Superior temporal gyrus (tissue), 1 donor: ENCODE data around the gene PRRG3.
"Not testable (repeated sequence)": the region's sequence is repeated elsewhere in the genome, so short reads cannot be mapped to it uniquely, and the experiment has no call there.

ENCODE experiments used
- DNase-seq: peaks from one replicate; pipeline ENCODE4 v3.0.0-alpha.2; 2016; ENCODE audit errors: extremely low spot score

The PRRG3 gene

DNA sequence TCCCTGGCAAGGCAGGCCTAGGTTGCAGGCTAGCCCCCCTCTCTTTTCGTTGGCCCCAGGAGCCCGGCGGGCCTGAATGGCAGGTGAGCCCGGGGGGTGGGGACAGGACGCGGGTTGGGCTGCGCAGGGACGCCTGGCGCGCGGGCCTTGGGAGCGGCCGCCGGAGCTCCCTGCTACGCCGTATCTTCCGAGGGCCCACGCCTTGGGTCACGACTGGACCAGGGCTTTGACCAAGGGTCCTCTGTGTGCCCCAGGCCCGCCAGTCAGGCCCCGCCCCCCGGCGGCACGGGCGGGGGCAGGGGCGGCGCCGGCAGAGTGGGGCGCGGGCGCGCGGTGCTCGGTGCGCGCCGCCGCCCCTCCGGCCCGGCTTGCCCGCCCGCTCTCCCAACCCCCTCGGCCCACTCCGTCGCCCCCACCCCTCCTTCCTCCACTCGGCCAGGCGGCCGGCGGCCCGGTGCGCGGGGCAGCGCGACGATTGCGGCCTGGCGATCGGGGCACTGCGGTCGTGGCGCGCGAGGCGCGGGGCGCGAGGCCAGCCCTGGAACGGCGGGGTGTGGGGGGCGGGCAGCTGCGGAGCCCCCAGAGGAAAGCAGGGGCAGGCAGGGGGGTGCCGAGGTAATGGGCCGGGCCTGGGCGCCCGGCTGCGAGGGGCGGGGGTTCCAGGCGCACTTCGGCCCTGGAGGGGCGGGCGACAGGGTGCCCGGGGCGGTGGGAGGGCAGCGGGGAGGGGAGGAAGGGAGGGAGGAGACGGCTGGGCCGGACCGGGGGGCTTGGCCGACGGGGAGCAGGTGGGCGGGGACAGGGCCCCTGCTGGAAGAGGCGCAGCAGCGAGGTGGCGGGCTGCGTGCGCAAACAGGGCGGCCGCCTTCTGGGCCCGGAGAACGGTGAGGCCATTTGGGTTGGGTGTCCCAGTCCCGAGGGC lies at the start of gene PRRG3:
Gene PRRG3 (plus strand): TSS at position 798 of the 922 bp plus-strand sequence. CDS start 3,357 bp downstream, outside the sequence.
- no peak for DNase-seq

DNA sequence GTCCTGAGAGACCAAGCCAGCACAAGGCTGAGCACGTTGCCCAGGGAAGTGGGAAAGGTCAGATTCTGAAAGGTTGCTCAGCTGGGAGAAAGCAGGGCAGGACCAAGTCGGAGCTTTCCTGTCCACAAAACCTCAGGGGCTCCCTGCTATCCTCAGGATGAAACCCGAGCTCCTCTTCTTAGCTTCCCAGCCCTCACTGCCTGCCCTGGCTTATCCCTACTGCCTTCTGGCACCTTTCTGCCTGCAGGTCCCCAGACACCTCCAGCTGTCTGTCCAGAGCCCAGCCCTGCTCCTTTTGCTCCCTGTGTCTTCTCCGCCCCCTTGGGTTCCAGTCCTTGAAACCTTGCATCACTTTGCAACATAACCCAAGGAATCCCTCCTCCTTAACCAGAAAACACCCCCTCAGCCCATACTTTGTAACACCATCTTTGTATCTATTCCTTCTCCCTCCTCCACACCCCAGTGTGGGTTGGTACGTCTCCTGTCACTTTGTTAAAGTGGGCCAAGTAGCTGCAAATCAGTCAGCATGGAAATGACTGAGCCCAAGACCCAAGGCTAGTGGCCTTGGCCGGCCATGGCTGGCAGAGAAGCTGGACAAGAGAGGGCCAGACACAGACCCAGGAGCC lies 20.0 kb upstream of the PRRG3 start:
- DNase-seq, result no peak

DNA sequence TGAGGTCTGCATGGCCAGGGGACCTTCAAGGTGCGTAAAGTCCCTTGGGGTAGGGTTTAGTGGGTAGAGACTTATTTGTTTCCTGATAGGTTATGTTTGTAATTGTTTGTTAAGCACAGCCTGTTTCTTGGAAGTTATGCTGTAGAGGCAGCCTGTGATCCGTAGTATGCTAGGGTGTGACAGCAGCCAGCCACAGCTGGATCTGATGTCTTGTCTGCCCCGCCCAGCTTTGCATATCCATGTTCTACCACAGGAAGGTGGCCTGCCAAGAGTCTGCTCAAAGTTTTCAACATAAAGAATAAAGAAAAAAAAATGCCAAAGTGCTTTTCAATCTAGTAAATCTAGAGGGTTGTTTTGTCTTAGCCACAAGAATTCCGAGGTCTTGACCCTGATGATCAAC lies 19.1 kb upstream of the PRRG3 start:
- DNase-seq, result no peak

DNA sequence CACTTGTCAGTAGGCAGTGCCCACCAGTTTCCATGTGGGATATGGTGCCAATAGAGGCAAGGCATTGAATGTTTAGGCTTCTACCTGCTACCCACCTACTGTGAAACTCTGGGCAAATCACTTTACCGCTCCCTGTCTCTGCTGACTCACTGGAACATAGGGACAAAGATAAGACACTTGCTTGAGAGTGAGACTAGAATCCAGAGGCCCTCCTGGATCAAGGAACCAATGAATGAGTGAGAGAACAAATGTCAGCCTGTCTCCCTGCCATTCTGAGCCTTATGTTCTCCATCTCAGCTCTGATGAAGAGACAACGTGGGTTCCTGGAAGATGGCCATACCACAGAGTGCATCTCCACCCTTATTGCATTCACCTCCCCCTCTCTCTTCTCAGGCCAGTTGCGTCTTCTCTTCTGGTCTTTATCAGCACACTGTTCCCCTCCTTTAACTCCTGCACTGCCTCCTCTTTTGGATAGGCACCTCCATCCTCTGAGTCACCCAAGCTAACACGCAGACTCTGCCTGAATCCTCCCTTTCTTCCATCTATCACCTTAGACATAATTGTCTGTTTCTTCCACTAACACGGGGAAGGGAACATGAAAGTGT lies 15.4 kb upstream of the PRRG3 start:
- DNase-seq, result no peak

GRCh38 chrX:151680805-151681204 lies 14.5 kb upstream of the PRRG3 start:
- DNase-seq, result peak; percentile 50

- no peak for DNase-seq
These were observed 7.6 kb upstream of the PRRG3 start for GRCh38 chrX:151687635-151688034.

DNA sequence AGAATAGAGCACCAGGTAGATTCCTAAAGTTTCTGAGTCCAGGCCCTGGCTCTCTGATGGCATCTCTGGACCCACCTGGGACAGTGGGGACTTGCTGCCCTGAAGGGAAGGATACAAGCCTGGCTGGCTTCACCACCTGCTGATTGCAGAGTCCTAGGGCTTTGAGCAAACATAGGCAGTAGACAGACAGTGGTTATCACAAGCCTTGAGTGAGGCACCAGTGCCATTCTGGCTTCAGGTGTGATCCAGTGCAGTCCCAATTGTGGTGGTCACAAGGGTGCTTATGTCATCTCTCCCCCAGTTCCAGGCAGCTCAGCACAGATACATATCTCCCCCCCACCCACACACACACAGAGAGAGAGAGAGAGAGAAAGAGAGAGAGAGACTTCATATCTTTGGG lies 6.6 kb upstream of the PRRG3 start:
- DNase-seq, result no peak

DNA sequence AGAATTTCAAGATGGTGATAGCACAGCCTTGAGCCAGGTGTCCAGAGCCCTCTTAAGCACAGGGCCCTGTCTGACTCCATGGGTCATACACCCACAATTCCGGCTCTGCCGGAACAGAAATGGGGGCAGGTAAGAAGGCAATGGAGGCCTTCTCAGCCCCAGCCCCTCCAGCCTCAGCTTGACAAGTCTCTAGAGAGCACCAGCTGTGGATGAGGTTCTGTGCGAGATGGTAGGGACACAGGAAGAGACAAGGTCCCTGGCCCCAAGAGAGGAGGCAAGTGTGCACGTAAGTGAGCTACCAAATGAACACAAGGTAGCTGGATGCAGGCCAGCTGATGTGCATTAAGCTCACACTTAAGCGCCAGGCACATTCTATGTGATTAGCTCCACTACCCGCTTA lies 2.4 kb upstream of the PRRG3 start:
- DNase-seq, result no peak

- no peak for DNase-seq
These were observed 1.1 kb upstream of the PRRG3 start for GRCh38 chrX:151694121-151694520.

- DNase-seq, result no peak
These were observed 504 bp downstream of the PRRG3 start for GRCh38 chrX:151695583-151696340.

GRCh38 chrX:151697082-151697481 lies 1.8 kb downstream of the PRRG3 start:
- not testable (repeated sequence) for DNase-seq

GRCh38 chrX:151697522-151697921 lies 2.3 kb downstream of the PRRG3 start:
- no peak for DNase-seq

DNA sequence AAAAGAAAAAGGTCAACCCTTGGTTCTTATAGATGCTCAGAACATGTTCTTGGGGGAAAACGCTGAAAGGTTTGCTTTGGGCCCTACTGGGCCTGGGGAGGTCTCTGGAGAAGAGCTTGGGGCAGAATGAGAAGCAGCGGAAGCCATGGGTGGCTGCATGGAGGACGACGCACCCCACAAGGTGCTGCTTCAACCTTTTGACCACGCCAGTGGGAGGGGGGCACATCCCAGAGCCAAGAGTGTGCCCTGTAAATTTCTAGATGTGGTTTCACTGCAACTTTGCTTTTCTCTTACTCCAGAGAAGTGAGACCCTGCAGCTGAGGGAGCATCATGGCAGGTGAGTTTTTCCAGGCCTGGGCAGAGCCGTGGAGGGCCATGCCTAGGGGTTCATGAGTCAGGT lies 3.2 kb downstream of the PRRG3 start:
- no peak for DNase-seq

GRCh38 chrX:151699746-151700145 lies 4.5 kb downstream of the PRRG3 start:
- DNase-seq, result no peak

DNA sequence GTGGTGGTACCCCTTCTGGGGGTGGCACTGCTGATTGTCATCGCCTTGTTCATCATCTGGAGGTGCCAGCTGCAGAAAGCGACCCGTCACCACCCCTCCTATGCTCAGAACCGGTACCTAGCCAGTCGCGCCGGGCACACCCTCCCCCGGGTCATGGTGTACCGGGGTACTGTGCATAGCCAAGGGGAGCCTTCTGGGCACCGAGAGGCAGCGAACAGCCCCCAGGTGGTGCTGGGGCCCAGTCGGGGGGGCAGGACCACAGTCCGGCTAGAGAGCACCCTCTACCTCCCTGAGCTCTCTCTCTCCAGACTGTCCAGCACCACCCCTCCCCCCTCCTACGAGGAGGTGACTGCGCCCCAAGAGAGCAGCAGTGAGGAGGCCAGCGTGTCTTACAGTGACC lies 5.3 kb downstream of the PRRG3 start:
- no peak for DNase-seq

GRCh38 chrX:151701071-151701470 lies 5.8 kb downstream of the PRRG3 start:
- no peak for DNase-seq

GRCh38 chrX:151701531-151701930 lies 6.3 kb downstream of the PRRG3 start:
- DNase-seq, result no peak

- DNase-seq, result no peak
These were observed 6.9 kb downstream of the PRRG3 start for GRCh38 chrX:151702026-151702714.

DNA sequence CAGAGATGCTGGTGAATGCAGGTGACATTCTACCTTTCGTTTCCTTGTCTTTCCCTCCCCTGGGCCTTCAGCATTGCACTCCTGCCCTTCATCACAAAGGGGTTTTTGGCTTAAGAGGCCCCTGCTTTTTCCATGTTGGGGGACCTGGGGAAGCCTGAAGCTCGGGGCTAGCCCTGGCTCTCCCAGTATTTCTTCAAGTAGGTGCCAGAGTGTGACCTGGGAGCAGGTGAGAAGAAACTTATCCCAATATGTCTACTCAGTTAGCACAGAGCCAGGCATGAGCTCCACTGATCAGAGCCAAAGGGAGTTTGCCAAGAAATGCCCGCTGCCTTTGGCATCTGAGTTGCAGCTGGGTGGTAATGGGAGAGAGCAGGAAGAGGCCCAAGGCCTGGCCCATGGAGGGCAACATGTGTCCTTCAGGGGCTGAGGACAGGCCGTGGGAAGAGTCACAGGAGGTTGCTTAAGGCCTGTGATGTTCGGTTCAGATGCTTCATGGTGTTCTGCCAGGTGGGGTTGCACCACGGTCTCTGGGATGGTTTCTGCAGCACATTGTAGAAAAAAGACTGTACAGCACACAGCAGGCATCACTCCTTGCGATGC lies 7.6 kb downstream of the PRRG3 start:
- no peak for DNase-seq

DNA sequence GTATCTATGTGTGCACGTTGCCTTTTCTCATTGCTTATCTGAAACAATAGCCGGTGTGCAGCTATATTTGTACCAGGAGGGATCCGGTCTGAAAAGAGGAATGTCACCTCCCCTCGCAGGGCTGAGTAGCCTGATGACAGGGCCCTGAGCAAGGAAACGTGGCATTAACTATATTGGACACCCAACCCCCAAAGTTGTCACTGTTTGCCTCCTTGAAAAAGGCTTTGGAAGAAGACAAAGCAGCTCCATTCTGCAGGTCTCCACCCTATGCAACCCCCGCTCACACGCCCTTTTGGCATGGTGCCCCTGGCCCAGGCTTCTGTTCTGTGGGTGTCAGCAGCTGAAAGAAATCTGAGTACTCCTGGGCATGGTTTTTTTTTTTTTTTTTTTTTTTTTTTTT lies 8.2 kb downstream of the PRRG3 start:
- DNase-seq, result no peak

GRCh38 chrX:151704041-151704663 lies 8.9 kb downstream of the PRRG3 start:
- no peak for DNase-seq
